WI38 (cell line): ENCODE measurements around the gene ITGB6.

Source experiments
- H3K4me3 ChIP-seq: 2 replicates; pipeline ENCODE4 v1.5.1; 2011; ENCODE audit warnings: low read depth, mild to moderate bottlenecking, control low read depth, low read length
- TF ChIP-seq, protein P1 (sequence below): IDR thresholded peaks from 2 replicates; pipeline ENCODE4 v1.5.1; 2012; ENCODE audit warnings: low read depth, mild to moderate bottlenecking, control low read depth, low read length

ITGB6 gene

GRCh38 chr2:160199683-160200389 is at the start of gene ITGB6:
TSS of gene ITGB6 (minus strand) at chr2:160200272. CDS start at chr2:160200063, 209 bp downstream.
- H3K4me3 ChIP-seq, result no peak within 1 kb of the TSS
- TF ChIP-seq, protein P1, sequence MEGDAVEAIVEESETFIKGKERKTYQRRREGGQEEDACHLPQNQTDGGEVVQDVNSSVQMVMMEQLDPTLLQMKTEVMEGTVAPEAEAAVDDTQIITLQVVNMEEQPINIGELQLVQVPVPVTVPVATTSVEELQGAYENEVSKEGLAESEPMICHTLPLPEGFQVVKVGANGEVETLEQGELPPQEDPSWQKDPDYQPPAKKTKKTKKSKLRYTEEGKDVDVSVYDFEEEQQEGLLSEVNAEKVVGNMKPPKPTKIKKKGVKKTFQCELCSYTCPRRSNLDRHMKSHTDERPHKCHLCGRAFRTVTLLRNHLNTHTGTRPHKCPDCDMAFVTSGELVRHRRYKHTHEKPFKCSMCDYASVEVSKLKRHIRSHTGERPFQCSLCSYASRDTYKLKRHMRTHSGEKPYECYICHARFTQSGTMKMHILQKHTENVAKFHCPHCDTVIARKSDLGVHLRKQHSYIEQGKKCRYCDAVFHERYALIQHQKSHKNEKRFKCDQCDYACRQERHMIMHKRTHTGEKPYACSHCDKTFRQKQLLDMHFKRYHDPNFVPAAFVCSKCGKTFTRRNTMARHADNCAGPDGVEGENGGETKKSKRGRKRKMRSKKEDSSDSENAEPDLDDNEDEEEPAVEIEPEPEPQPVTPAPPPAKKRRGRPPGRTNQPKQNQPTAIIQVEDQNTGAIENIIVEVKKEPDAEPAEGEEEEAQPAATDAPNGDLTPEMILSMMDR, result no peak

- TF ChIP-seq, protein P1, result no peak
- H3K4me3 ChIP-seq, result no peak overlapping the region
These were observed 47.4 kb upstream of the ITGB6 start for GRCh38 chr2:160247296-160248035.

DNA sequence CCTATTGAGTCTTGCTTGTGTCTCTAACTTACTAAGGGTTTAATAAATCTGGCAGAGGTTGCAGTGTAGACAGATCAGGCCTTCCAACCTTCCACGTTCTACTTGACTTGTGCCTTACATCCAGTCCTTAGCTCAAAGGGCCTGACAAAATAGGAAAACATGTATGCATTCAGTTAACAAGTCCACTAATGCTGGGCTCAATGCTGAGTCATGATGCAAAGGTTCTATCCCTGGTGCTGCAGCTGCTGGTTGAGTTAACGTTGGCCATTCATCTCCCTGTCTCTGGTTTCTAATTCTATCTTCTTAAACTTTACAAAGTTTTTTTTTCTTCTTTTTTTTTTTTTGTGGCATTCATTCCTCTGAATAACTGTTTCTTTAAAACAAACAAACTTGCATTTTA is 46.3 kb upstream of the ITGB6 start:
- no peak overlapping the region for H3K4me3 ChIP-seq
- TF ChIP-seq, protein P1, result no peak

GRCh38 chr2:160245614-160246155 is 45.6 kb upstream of the ITGB6 start:
- TF ChIP-seq, protein P1, result no peak
- H3K4me3 ChIP-seq, result no peak overlapping the region

- TF ChIP-seq, protein P1, result no peak
- no peak overlapping the region for H3K4me3 ChIP-seq
These were observed 43.0 kb upstream of the ITGB6 start for GRCh38 chr2:160242893-160243564.

DNA sequence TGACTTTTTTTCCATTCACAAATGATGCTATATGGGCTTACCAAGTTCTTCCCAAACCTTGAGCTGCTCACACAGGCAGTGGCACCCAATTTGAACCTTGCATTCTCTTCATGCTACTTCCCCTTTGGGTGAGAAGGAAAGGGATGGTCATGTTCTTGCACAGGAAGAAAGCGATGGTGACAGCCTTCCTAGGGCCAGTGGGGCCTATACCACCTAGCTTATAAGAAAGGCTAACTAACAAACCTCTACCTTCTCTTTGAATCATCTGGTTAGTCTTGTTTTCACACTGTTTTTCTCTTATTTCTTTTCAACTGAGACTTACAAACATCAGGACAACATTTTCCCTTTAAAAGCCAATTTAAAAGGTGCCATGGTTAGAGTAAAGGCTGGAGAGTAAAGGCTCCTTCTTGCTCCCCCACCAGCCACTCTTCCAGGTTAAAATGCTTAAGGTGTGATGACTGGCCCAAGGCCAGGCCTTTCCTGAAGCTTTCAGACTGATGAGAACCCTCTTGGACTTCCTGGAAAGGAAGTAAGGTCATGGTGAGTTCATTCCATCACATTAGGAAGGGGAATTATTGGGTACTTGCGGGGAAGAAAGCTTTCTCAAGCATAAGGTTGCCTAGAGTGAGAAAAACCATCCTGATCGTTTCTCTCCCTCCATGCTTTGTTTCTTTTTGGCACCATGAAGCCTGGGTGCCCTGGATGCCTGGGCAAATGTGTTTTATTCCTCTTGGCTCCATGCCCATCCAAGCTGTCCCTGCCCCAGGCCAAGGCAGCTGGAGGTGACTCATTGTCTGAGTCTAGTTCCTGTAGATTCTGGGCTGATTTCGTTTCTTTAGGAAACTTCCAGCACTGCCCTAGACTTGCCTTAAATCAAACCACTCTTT is 41.4 kb upstream of the ITGB6 start:
- TF ChIP-seq, protein P1, result no peak
- H3K4me3 ChIP-seq, result no peak overlapping the region
